GM18499 (cell line): ENCODE data around the gene ACAP3.
"Not testable (repeated sequence)": the region's sequence is repeated elsewhere in the genome, so short reads cannot be mapped to it uniquely, and the experiment has no call there.

Experiments
- ATAC-seq: cut with Tn5 transposase; IDR thresholded peaks from one replicate; pipeline ENCODE4 v1.9.1; 2021; ENCODE audit warnings: moderate number of reproducible peaks; ENCODE audit not compliant: insufficient read depth, unreplicated experiment

The ACAP3 gene

DNA sequence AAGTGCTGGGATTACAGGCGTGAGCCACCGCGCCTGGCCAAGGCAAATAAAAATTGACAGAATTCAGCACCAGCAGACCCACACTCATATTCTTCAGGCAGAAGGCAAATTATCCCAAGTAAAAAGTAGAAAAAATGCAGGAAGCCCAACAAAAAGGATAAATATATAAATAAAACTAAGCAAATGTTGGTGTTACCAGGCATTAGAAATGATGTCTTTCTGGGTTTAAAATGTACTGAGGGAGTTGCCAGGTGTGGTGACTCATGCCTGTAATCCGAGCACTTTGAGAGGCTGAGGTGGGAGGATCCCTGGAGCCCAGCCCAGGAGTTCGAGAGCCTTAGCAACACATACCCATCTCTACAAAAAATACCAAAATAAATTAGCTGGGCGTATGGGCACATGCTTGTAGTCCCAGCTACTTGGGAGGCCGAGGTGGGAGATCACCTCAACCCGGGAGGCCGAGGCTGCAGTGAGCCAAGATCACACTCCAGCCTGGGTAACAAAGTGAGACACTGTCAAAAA is 10.5 kb upstream of the ACAP3 start:
- no peak for ATAC-seq

DNA sequence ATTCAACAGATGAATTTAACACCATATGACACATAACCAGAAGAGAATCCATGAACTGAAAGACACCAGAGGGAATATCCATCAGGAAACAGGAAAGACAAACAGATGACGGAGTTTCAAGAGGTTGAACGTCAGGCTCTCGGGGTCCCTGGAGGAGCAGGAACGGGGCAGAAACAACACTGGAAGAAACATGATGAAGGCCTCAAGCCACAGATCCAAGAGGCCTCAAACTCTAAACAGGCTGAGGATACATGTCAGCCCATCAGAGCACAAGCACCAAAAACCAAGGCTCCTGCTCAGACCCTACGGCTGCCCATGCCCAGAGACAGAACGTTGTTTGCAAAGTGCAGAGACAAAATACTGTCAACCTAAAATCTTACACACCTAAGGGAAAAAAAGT is 9.7 kb upstream of the ACAP3 start:
- ATAC-seq: no peak

DNA sequence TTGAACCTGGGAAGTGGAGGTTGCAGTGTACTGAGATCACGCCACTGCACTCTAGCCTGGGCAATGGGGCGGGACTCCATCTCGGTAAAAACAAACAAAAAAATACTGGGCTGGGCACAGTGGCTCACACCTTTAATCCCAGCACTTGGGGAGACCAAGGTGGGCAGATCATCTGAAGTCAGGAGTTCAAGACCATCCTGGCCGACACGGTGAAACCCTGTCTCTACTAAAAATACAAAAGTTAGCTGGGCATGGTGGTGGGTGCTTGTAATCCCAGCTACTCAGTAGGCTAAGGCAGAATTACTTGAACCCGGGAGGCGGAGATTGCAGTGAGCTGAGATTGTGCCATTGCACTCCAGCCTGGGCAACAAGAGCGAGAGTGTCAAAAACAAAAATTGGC is 8.5 kb upstream of the ACAP3 start:
- not testable (repeated sequence) for ATAC-seq

DNA sequence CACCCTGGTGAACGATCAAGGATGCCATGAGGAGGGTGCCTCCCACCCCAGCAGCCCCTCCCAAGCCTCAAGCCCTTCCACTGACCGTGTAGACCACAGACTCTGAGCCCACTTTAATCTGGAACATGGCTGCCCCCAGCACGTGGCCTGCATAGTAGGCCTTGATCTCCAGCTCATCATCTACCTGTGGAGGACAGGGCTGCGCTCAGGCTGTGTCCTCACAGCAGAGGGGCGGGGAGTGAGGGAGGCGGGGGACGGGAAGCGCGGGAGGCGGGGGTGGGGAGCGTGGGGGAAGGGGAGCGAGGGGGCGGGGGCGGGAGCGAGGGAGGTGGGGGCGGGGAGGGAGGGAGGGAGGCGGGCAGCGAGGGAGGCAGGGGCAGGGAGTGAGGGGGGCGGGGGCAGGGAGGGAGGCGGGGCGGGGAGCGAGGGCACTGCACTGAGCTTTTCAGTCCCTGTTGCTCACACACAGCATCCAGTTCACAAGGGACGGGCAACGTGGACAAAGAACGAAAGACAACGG is 7.8 kb upstream of the ACAP3 start:
- ATAC-seq: no peak

GRCh38 chr1:1314678-1315335 is 7.1 kb upstream of the ACAP3 start:
- ATAC-seq: no peak

GRCh38 chr1:1314237-1314586 is 6.5 kb upstream of the ACAP3 start:
- no peak for ATAC-seq

DNA sequence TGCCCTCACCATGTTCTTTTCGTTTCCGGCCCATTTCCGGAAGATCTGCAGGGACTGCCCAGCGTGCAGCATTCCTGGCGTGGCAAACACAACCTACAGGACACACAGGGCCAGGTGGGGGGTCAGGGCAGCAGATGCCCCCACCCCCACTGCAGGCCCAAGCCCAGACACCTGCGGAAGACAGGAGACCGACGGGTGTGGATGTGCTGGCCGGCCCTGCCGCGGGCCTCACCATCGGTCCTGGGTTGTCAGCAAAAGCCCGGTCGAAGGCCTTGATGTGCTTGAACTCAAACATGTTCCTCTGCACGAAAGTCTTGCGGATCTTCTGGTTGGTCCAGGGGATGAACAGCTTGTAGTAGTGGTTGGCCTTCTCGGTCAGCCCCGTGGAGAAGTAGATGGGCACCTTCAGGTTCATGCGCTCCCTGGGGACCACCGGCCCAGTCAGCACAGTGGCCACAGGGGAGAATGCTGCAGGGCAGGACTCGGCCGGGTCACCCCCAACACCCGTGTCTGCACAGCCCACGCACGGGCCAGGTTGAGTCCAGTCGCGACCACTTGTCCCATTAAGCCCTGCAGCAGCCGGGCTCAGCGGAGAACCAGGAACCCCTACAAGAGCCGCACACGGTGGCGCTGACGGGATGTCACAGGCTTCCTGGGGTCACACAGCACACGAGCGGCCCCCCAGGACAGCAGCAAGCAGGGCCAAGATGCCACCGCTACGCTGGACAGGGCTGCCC is 5.9 kb upstream of the ACAP3 start:
- ATAC-seq: no peak

DNA sequence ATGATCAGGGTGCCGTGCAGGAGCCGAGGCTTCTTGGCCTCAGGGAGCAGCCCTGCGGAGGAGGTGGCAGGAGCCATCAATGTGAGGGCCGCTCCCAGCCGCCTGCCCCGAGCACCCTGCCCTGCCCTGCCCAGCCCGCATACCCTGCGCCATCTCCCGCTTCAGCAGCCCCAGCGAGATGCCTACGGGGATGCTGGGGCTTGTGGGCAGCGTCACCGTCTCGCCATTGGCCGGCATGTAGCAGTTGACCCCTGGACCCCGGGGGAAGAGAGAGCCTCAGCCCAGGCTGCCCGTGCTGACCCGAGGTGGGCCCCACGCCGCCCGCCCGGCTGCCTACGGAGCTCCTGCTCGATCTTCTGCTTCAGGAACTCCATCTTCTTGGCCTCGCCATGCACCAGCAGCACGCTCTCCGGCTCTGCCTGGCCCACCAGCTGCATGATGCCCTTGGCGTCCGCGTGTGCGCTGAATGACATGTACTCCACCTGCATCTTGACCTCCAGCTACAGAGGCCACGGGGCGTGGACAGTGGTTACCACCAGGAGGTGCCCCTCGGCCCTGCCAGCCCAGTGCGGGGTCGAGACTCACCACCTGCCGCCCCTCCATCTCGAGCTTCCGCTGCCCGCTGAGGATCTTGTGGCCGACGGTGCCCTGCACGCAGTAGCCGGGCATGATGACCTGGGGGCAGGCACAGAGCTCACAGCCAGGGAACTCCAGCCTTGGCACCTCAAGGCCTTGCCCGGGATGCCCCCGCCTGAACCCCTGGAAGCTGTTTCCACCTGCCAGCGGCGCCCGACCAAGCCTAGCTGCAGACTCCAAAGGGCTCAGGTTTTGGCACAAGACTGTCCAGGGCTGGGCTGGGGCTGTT is 5.0 kb upstream of the ACAP3 start:
- ATAC-seq: no peak

- ATAC-seq: no peak
These were observed 3.7 kb upstream of the ACAP3 start for GRCh38 chr1:1311107-1312104.

DNA sequence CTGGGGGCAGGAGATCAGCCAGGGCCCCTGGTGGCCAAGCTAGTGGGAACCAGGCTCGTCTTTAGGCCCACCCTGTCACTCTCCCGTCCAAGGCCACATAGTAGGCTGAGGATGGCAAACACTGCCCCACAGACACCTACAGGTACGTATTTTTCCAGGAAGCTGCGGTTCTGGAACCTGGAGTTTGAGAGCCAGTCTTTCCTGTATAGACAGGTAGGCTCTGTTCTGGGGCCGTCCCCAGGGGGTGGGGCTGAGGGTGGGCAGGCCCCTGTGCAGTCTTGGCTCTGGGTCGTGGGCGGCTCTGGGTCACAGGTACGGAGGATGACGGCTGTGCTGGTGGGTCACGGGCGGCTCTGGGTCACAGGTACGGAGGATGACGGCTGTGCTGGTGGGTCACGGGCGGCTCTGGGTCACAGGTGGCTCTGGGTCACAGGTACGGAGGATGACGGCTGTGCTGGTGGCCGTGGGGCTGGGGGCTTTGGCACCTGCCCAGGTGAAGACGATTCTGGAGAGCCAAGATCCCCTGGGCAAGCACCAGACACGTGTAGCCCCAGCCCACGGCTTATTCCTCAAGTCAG is 2.8 kb upstream of the ACAP3 start:
- no peak for ATAC-seq

DNA sequence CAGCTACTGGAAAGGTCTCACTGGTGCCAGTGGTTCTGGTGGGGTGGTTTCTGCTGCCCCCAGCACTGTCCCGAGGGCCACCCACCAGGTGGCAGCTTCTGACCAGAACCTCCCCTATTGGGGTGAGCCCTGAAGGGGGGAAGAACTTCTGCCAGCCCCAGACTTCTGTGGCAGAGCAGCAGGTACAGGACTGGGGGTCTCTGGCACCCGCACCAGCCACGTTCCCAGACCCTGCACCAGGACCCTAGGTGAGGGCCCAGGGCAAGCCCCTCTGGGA is 2.3 kb upstream of the ACAP3 start:
- ATAC-seq: no peak

- no peak for ATAC-seq
These were observed 1.8 kb upstream of the ACAP3 start for GRCh38 chr1:1309251-1310108.

- no peak for ATAC-seq
These were observed 1.1 kb upstream of the ACAP3 start for GRCh38 chr1:1308756-1309250.

- ATAC-seq: no peak
These were observed 338 bp downstream of the ACAP3 start for GRCh38 chr1:1307261-1307922.

GRCh38 chr1:1306661-1307260 is 969 bp downstream of the ACAP3 start:
- ATAC-seq: no peak

DNA sequence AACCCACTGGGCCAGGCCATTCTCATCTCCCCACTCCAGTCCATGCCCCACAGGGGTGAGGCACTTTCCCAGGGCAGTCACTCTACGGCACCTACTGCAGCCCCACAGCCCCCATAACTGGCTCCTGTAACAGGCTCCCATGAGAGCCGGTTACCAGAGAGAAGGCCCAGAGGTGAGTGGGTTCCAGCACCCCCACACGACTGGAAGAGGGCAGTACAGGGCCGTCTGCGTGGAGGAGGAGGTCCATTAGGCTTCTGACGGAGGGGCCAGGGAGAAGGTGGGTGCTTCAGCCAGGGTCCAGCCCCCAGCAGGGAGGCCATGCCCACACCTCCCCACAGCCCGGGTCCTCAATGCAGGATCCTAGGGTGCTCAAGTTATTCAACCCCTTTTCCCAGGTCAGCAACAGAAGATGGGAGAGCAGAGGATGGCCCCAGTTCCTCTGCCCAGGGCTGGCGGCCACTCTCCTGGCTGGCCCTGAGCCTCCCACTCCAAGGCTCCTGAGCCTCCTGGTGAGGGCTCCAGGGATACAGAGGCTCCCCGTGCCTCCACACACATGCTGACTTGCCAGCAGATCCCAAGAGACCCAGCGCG is 1.6 kb downstream of the ACAP3 start:
- ATAC-seq: no peak
